Activated gamma-delta T cell (primary cell): ENCODE measurements around the gene CYYR1.

Experiments used
- DNase-seq: peaks from one replicate; lab custom pipeline; 2025; lab: John Stamatoyannopoulos, UW

Gene CYYR1

GRCh38 chr21:26433386-26433785 lies 139.7 kb downstream of the CYYR1 start:
- no peak for DNase-seq

- DNase-seq, result no peak
These were observed 140.7 kb downstream of the CYYR1 start for GRCh38 chr21:26432410-26432809.

- no peak for DNase-seq
These were observed 147.5 kb downstream of the CYYR1 start for GRCh38 chr21:26425576-26425975.

GRCh38 chr21:26423511-26423910 lies 149.6 kb downstream of the CYYR1 start:
- no peak for DNase-seq

GRCh38 chr21:26422706-26423105 lies 150.4 kb downstream of the CYYR1 start:
- no peak for DNase-seq

GRCh38 chr21:26422138-26422537 lies 150.9 kb downstream of the CYYR1 start:
- no peak for DNase-seq

- DNase-seq, result no peak
These were observed 151.4 kb downstream of the CYYR1 start for GRCh38 chr21:26421724-26422123.
